Stomach (tissue), 4 donors: ENCODE measurements around the gene DIP2A.

Source experiments
- POLR2AphosphoS5 ChIP-seq, 3 donors: sonication (generic); formaldehyde crosslinking; IDR thresholded peaks; one replicate each; pipeline ENCODE4 v1.6.1; 2016; ENCODE audit warnings: antibody characterized with exemption in 3 of 3
- TF ChIP-seq, protein P1 (sequence below), 7 experiments: fragments of 450-650 bp in 4 of 7; fragments of 200-600 bp in 3 of 7; sonication (generic) in 3 of 7; IDR thresholded peaks; one replicate each; pipeline ENCODE4 v1.5.1; 2016 to 2019; ENCODE audit warnings: antibody characterized with exemption in 7 of 7, control low read depth in 2 of 7, mild to moderate bottlenecking in 1 of 7

DNA sequence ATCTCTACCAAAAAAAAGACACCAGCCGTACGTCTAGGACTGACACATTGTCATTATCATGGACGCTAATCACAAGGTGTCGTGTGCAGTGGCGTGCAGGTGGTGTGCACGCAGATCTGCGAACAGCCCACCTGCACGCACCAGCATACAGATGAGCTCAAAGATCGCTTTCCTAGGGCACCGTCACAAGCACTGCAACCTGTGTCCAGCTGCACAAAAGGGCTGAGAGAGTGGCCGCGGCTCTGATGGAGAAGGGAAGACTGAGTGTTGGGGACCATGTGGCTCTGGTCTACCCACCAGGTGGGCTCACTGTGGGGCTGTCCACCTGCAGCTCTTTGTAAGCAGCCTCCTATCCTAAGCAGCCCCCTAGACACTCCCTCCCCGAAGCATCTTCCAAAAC lies 95.3 kb downstream of the DIP2A start:
- TF ChIP-seq POLR2AphosphoS5 (IDR thresholded peaks at IDR 0.05), result no peak
- TF ChIP-seq, protein P1, sequence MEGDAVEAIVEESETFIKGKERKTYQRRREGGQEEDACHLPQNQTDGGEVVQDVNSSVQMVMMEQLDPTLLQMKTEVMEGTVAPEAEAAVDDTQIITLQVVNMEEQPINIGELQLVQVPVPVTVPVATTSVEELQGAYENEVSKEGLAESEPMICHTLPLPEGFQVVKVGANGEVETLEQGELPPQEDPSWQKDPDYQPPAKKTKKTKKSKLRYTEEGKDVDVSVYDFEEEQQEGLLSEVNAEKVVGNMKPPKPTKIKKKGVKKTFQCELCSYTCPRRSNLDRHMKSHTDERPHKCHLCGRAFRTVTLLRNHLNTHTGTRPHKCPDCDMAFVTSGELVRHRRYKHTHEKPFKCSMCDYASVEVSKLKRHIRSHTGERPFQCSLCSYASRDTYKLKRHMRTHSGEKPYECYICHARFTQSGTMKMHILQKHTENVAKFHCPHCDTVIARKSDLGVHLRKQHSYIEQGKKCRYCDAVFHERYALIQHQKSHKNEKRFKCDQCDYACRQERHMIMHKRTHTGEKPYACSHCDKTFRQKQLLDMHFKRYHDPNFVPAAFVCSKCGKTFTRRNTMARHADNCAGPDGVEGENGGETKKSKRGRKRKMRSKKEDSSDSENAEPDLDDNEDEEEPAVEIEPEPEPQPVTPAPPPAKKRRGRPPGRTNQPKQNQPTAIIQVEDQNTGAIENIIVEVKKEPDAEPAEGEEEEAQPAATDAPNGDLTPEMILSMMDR (IDR thresholded peaks at IDR 0.05), result no peak
